B cell (primary cell): Measurements from ENCODE around the gene CLK2. TPM values are rescaled to one million over a fixed set of nuclear protein-coding genes. Genes with fewer than 3 reads are reported as not detected.

Source experiments
- polyA plus RNA-seq: library from polyadenylated mRNA; depleted of rRNA; stranded (reverse); fragments of >200 nt; gene quantifications from 2 replicates; pipeline ENCODE4 v1.2.3, GENCODE V29; 2012
- total RNA-seq, 2 donors: library from RNA; stranded (reverse); fragments of 120-200 nt in 1 of 2; gene quantifications; 1 replicate in 1 of 2; 2 replicates in 1 of 2; pipeline versions ENCODE4 v1.2.3 to v1.2.4, GENCODE V29; 2013 to 2022

Gene CLK2
- total and polyA plus RNA-seq, 2 donors (not counting 1 experiment from before 2014, with no cell fraction given): 152 to 161 TPM

Other genes starting within 250 kb of the CLK2 start
- 0.89 and 0.90 TPM in 2 replicates for gene DCST2, start 239.7 kb downstream of the CLK2 start, total RNA-seq
- gene DCST2, start 239.7 kb downstream of the CLK2 start, polyA plus RNA-seq: 2.9 and 5.4 TPM in 2 replicates
- not detected in 2 replicates for gene DCST1, start 239.7 kb downstream of the CLK2 start, total RNA-seq
- gene DCST1, start 239.7 kb downstream of the CLK2 start, polyA plus RNA-seq: 0.22 and 0.52 TPM in 2 replicates
- 14.6 and 17.0 TPM in 2 replicates for gene ADAM15, start 222.2 kb downstream of the CLK2 start, total RNA-seq
- 28.4 and 35.1 TPM in 2 replicates for gene ADAM15, start 222.2 kb downstream of the CLK2 start, polyA plus RNA-seq
- gene EFNA4, start 209.8 kb downstream of the CLK2 start, total RNA-seq: 8.4 and 9.9 TPM in 2 replicates
- 6.5 and 10.6 TPM in 2 replicates for gene EFNA4, start 209.8 kb downstream of the CLK2 start, polyA plus RNA-seq
- gene EFNA3, start 194.7 kb downstream of the CLK2 start, total RNA-seq: 1.6 and 3.7 TPM in 2 replicates
- 1.8 and 3.2 TPM in 2 replicates for gene EFNA3, start 194.7 kb downstream of the CLK2 start, polyA plus RNA-seq
- 0.56 TPM in 1 of 2 replicates, not detected in the other for gene EFNA1, start 145.6 kb downstream of the CLK2 start, total RNA-seq
- 0.28 and 1.5 TPM in 2 replicates for gene EFNA1, start 145.6 kb downstream of the CLK2 start, polyA plus RNA-seq
- gene SLC50A1, start 137.7 kb downstream of the CLK2 start, total RNA-seq: 61.3 and 62.8 TPM in 2 replicates
- gene SLC50A1, start 137.7 kb downstream of the CLK2 start, polyA plus RNA-seq: 86.8 and 109 TPM in 2 replicates
- gene DPM3, start 133.0 kb downstream of the CLK2 start, total RNA-seq: 39.9 and 41.7 TPM in 2 replicates
- 68.0 and 97.3 TPM in 2 replicates for gene DPM3, start 133.0 kb downstream of the CLK2 start, polyA plus RNA-seq
- gene KRTCAP2, start 100.2 kb downstream of the CLK2 start, total RNA-seq: 136 and 151 TPM in 2 replicates
- 190 and 259 TPM in 2 replicates for gene KRTCAP2, start 100.2 kb downstream of the CLK2 start, polyA plus RNA-seq
- 1.3 and 2.6 TPM in 2 replicates for gene TRIM46, start 99.7 kb downstream of the CLK2 start, total RNA-seq
- 3.4 TPM in 2 replicates for gene TRIM46, start 99.7 kb downstream of the CLK2 start, polyA plus RNA-seq
- gene THBS3, start 65.6 kb downstream of the CLK2 start, total RNA-seq: 26.0 and 28.6 TPM in 2 replicates
- gene THBS3, start 65.6 kb downstream of the CLK2 start, polyA plus RNA-seq: 28.0 and 34.3 TPM in 2 replicates
- gene MTX1, start 64.8 kb downstream of the CLK2 start, total RNA-seq: 18.4 and 19.0 TPM in 2 replicates
- gene MTX1, start 64.8 kb downstream of the CLK2 start, polyA plus RNA-seq: 34.2 and 40.4 TPM in 2 replicates
- gene ENTREP3, start 18.0 kb downstream of the CLK2 start, total RNA-seq: 13.5 and 15.2 TPM in 2 replicates
- gene ENTREP3, start 18.0 kb downstream of the CLK2 start, polyA plus RNA-seq: 5.3 and 7.6 TPM in 2 replicates
- 69.6 and 79.8 TPM in 2 replicates for gene SCAMP3, start 11.1 kb downstream of the CLK2 start, total RNA-seq
- 80.5 and 107 TPM in 2 replicates for gene SCAMP3, start 11.1 kb downstream of the CLK2 start, polyA plus RNA-seq
- gene HCN3, start 4.0 kb upstream of the CLK2 start, total RNA-seq: 9.0 and 9.2 TPM in 2 replicates
- gene HCN3, start 4.0 kb upstream of the CLK2 start, polyA plus RNA-seq: 6.2 TPM in 2 replicates
- not detected in 2 replicates for gene PKLR, start 27.9 kb upstream of the CLK2 start, total RNA-seq
- not detected in 2 replicates for gene PKLR, start 27.9 kb upstream of the CLK2 start, polyA plus RNA-seq
- 128 and 141 TPM in 2 replicates for gene FDPS, start 35.4 kb upstream of the CLK2 start, total RNA-seq
- 88.3 and 100 TPM in 2 replicates for gene FDPS, start 35.4 kb upstream of the CLK2 start, polyA plus RNA-seq
- gene RUSC1, start 47.4 kb upstream of the CLK2 start, total RNA-seq: 19.3 and 22.8 TPM in 2 replicates
- 20.3 and 20.8 TPM in 2 replicates for gene RUSC1, start 47.4 kb upstream of the CLK2 start, polyA plus RNA-seq